ENCODE results near the gene TRABD. TPM values are rescaled to one million over a fixed set of nuclear protein-coding genes. Genes with fewer than 3 reads are reported as not detected.
A peak's percentile ranks its signal among the peaks of the same experiment; 100 is the strongest.
"Not testable (repeated sequence)": the region's sequence is repeated elsewhere in the genome, so short reads cannot be mapped to it uniquely, and the experiment has no call there.

TRABD gene, protein sequence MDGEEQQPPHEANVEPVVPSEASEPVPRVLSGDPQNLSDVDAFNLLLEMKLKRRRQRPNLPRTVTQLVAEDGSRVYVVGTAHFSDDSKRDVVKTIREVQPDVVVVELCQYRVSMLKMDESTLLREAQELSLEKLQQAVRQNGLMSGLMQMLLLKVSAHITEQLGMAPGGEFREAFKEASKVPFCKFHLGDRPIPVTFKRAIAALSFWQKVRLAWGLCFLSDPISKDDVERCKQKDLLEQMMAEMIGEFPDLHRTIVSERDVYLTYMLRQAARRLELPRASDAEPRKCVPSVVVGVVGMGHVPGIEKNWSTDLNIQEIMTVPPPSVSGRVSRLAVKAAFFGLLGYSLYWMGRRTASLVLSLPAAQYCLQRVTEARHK
- total RNA-seq (2014; rRNA removed; shearing (Covaris generic)) = 45.0 and 50.9 TPM in 2 replicates
- polyA plus RNA-seq (2015; cell fraction: cytosol; rRNA removed) = 57.4 and 62.6 TPM in 2 replicates
- 123 and 127 TPM in 2 replicates for polyA plus RNA-seq (2015; cell fraction: nucleus; rRNA removed)

DNA sequence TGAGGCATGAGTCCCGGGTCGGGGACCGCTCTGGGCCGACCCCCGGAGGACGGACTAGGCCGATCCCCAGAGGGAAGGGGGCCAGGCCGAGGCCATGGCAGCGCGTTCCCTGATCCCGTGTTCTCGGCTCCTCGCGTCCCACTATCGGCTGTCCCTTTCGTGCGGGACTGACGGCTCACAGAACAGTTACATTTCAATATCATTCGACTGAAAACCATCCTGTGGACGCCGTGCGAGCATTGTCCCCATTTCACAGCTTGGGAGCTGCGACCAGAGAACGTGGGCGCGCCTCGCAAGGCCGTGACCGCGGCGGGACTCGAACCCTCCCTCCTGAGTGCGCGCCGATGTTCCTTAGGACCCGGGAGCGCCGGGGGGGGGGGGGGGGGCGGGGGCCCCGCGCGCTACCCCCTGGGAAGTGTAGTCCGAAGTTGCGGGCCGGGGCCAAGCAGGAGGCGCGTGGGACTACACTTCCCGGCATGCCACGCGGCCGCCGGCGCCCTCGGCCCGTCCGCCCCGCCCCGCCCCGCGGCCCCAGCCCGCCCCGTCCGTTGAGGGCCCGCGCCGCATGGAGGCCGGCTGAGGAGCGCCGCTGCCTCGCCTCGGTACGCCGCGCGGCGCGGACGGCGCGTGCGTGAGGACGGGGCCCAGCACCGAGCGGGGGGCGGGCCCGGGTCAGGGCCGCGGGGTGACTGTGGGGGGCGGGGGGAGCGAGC is at the start of gene TRABD:
TRABD (plus strand) TSS at position 539 of the 713 bp plus-strand sequence. CDS start 7,148 bp downstream, outside the sequence.
- peak; percentile 64 for DNase-seq (ENCODE audit: low read depth)

DNA sequence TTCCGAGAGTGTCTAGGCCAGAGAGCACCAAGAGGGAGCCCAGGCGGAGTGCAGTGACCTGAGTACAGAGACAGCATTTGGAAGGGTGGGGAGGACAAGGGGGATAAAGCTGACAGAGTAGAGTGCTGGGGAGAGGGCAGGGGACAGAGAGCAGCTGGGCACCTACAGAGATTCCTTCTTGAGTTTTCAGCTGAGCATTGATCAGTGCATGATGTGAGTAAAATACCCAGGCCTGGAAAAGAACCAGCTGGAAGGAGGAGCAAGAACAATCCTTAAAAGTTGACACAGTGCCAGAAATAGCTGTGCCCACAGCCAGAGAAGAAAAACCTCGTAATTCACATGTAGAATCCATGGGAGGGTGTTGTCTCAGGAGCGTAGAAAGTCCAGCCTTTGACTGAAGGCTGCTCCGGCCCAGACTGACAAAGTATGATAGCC is 49.1 kb upstream of the TRABD start:
- DNase-seq (ENCODE audit: low read depth) = no peak

DNA sequence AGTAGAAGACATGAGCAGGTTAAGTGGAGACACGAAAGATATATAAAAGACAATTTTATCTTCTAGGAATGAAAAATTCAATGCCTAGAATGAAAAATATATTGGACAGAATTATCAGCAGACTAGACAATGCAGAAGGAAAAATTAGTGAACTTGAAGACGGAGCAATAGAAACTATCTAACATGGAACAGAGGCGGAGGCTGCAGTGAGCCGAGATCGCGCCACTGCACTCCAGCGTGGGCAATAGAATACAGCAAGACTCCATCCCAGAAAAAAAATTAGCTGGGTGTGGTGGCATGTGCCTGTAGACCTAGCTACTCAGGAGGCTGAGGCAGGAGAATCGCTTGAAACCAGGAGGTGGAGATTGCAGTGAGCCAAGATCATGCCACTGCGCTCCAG is 48.4 kb upstream of the TRABD start:
- DNase-seq (ENCODE audit: low read depth) = not testable (repeated sequence)

DNA sequence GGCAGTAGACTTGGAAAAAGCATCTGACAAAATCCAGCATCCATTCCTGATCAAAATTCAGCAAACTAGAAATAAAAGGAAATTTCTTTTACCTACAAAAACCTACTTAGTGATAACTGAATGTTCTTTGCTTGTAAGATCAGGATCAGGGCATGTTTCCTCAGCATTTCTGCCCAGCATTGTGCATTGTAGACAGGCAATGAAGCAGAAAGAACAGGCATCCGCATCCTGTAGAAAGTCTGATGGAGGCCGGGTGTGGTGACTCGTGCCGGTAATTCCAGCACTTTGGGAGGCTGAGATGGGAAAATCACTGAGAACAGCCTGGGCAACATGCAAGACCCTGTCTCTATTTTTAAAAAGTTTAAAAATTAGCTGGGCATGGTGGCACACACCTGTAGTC is 47.7 kb upstream of the TRABD start:
- DNase-seq (ENCODE audit: low read depth) = no peak

DNA sequence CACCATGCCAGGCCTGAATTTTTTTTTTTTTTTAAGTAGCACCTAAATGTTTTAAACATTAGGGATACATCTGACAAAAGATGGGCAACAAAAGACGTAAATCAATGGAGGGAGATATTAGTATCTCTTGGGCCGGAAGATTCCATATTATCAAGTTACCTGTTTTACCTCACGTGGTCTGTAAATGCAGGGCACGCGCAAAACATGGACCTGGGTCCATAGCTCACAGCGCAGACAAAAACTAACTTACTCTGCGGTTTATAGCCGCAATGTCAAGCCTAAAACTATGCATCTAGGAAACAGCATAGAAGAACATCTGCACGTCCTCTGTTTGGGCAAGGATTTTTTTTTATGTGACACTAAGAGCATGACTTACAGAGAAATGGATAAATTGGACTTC is 46.7 kb upstream of the TRABD start:
- no peak for DNase-seq (ENCODE audit: low read depth)

DNA sequence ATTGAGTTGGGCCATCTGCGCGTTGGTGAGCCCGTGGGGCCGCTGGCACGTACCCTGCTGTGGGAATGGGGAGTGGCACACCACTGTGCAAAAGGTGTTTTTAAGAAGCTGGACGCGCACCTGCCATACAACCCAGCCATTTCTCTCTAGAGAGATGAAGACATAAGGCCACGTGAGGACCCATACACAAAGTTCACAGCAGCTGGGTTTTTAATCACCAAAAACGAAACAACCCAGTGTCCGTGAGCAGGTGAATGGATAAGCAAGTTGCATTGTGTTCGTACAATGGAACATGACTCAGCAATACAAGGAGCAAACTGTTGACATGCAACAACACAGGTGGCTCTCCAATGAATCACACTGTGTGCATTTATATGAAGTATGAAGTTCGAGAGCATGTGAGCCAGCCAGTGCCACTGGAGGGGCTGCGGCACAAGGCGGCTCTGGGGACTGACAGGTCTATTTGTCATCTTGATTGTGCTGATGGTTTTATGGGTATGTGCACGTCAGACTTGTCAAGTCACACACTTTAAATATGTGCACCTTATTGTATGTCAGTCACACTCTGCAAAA is 45.8 kb upstream of the TRABD start:
- DNase-seq (ENCODE audit: low read depth) = no peak

DNA sequence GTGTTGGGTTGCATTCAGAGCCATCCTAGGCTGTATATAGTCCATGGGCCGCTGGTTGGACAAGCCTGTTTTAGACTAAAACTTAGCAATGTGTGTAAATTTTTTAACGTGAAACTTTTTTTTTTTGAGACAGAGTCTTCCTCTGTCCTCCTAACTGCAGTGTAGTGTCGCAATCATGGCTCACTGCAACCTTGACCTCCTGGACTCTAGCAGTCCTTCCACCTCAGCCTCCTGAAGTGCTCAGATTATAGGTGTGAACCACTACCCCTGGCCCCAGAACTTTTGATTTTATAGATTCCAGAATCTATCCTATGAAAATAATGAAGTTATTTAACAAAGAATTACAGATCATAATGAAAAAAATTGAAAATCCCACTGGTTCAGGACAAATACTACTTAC is 45.1 kb upstream of the TRABD start:
- no peak for DNase-seq (ENCODE audit: low read depth)

DNA sequence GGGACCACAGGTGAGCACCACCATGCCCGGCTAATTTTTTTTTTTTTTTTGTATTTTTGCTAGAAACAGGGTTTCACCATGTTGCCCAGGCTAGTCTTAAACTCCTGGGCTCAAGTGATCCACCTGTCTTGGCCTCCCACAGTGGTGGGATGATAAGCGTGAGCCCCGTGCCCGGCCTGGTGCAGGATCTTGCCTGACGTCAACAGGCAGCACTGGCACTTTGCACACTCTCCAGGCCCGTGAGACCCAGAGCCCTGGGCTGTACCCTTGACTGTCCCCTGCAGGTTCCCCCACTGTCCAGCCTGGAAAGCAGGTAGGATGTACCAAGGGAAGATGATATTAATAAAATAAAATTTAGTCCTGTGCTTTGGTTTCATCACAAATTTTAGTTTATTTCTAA is 44.3 kb upstream of the TRABD start:
- no peak for DNase-seq (ENCODE audit: low read depth)

DNA sequence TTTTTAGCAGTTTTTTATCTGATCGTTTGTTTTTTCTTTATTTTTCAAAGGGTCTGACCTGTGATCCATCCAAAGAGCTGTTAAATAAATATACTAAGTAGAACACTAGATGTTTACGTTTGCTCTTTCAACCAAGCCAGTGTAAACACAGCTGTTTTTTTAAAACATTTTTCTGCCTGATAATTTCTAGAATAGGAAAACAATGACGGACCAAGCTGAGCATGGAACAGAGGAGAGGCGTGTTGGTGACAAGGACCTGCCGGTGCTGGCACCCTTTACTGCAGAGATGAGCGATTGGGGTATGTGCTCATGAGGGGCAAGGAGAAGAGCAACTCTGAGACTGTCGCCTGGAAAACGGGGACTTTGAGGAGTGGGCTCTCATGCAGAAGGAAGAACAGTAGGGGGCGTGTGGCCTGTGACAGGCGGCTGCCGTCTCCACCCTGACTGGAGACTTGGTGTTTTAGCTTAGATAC is 43.8 kb upstream of the TRABD start:
- DNase-seq (ENCODE audit: low read depth) = no peak

DNA sequence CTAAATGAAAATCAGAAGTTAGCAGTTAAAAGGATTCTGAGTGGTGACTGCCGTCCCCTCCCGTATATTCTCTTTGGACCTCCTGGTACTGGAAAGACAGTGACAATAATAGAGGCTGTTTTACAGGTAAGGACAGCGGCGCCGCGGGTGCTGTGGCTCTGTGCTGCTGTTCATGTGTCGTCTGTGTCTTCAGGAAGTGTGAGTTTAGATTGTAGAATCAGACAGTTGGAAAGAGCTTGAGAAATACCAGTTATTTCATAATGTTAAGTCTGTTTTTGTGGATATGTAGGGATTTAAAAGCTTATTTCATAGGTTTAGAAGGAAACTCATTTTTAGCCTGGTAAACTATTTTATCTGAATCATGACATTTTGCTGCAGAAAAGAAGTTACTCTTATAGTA is 42.6 kb upstream of the TRABD start:
- DNase-seq (ENCODE audit: low read depth) = no peak

DNA sequence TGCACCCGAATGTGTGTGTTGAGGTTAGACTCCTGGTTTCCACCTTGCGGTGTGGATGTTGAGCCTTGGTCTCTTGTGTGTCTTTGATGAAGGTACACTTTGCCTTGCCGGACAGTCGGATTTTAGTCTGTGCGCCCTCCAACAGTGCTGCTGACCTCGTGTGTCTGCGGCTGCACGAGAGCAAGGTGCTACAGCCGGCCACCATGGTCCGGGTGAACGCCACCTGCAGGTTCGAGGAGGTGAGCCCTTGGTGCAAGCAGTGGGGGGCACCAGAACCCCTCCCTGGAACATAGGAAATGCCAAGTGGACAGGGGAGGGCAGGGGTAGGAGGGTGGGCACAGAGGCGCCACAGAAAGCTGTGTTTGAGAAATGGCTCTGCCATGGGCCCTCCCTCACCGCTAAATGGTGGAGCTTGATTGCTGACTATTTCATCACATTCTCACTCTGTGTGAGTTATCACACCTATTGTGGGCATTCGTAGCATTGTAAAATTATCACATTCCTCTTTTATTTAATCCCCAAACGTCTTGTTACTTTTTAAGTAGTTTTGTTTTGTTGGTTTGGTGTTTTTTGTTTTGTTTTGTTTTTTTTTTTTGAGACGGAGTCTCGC is 41.6 kb upstream of the TRABD start:
- no peak for DNase-seq (ENCODE audit: low read depth)

DNA sequence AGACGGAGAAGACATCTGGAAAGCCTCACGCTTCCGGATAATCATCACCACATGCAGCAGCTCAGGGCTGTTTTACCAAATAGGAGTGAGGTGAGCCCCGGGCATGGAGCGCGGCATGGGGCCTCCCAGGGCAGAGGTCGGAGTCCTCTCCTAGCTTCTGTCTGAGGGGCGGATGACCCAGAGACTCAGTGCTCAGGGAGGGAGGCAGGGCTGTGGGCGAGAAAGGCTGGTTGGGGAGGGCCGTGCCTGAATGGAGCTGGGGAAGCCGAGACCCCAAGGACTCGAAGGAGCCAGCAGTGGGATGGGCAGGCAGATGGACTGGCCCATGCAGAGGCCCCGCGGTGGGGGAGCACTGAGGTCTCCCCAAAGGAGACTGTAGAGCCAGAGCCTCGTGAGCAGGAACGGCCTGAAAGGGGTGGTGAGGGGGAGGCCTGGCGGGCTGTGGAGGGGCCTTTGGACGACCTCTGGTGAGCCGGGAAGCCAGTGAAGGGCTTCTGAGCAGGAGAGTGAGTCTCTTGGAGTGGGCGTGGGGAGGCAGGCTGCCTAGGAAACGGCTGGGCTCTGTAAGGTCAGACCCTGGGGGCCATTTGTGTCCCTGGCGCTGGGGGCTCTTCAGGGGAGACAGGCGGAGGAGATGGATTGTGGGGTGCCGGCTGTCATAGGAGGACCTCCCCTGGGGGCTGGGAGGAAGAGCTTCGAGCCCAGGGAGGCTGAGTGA is 39.8 kb upstream of the TRABD start:
- no peak for DNase-seq (ENCODE audit: low read depth)

DNA sequence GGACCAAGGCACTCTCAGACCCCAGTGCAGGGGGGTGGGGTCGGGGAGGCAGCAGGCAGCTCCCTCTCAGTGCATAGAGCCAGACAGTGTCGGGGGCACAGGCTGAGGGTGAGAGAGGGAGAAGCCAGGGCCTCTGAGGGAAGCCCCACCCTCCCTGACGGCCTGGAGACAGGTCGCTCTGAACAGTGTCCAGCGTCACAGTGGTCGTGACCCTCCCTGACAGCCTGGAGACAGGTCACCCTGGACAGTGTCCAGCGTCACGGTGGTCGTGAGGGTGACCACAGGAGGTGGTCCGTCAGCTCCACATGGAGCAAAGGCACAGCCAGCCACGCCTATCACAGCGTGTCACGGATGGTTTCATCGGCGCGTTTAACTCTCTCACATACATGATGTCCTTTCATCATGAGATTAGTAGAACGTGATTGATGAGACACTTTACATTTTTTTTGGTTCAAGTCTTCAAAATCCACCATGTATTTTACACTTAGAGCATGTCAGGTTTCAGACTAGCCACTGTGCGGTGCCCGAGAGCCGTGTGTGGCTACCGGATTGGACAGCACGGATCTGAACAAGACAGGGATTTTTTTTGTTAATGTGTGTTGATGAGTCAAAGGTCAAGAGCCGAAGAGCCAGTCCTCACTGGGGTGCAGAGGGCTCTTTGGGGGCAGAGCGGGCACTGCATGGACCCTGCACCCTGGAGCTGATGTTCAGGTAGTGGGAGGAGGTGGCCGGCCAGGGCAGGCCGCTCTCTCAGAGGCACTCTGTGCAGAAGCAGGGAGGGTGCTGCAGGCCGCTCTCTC is 39.1 kb upstream of the TRABD start:
- peak; percentile 52 for DNase-seq (ENCODE audit: low read depth)

DNA sequence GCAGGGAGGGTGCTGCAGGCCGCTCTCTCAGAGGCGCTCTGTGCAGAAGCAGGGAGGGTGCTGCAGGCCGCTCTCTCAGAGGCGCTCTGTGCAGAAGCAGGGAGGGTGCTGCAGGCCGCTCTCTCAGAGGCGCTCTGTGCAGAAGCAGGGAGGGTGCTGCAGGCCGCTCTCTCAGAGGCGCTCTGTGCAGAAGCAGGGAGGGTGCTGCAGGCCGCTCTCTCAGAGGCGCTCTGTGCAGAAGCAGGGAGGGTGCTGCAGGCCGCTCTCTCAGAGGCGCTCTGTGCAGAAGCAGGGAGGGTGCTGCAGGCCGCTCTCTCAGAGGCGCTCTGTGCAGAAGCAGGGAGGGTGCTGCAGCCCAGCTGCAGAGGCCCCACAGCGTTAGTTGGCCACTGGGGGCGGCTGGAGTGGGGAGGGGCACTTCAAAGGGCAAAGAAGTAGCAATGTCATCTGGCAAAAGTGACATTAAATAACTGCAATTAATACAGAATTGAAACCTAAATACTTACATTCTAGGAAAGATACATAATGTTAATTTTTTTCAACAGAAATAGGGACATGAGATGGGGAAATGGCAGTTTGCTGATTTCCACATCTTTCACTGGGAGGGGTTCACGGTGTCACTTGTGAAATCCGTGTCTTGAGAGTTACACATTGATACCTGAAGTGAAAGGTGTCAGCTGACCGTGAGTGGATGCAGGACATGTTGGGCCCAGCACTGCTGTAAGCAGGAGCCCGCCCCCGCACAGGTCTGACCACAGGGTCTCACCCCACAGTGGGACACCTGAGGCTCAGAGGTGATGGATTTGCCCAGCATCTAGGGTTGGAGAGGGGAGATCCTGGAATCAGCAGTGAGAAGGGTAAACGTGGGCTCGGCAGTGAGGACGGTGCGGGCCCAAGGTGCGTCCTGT is 38.2 kb upstream of the TRABD start:
- not testable (repeated sequence) for DNase-seq (ENCODE audit: low read depth)

DNA sequence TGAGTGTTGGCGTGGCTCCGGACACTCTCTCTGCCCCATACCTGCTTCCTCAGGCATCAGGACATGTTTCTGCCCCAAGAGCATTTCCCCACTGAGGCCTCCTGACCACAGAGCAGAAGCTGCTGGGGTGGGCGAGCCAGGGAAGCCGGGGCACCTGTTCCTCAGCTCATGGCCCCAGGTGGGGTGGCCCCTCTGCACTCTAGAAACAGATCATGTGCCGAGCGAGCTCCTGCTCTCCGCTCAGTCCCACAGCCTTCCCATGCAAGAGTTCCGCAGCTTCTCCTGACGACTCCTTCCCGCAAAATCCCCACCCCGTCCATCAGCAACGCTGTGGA is 37.6 kb upstream of the TRABD start:
- no peak for DNase-seq (ENCODE audit: low read depth)

DNA sequence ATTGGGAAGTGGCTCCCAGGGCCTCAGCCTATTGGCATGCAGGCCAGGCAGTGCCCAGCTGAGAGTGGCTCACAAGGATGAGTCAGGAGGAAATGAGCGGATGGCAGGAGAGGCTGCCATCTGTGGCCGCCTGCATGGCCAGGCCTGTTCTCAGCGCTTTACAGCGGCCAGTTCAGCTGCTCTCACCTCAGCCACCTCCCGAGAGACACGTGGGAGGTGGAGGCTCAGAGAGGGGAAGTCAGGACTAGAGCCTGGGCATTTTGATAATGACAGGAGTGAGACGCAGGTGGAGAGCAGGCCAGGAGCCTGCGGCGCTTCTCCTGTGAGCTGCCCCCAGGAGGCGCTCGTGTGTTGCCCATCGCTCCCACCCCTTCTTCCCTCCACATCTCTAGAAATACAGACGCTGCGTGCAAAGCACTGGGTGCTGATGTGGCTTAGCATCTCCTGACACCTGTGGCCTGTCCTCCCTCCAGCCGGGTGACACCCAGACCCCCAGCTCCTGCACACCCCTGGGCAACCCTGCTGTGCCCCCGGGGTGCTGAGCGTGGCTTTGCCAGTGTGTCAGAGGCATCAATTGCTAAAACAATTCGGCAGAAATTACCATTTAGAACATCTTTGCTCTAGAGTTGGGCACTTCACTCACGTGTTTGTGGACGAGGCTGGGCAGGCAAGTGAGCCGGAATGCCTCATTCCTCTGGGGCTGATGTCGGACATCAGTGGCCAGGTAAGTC is 36.6 kb upstream of the TRABD start:
- DNase-seq (ENCODE audit: low read depth) = peak; percentile 90

DNA sequence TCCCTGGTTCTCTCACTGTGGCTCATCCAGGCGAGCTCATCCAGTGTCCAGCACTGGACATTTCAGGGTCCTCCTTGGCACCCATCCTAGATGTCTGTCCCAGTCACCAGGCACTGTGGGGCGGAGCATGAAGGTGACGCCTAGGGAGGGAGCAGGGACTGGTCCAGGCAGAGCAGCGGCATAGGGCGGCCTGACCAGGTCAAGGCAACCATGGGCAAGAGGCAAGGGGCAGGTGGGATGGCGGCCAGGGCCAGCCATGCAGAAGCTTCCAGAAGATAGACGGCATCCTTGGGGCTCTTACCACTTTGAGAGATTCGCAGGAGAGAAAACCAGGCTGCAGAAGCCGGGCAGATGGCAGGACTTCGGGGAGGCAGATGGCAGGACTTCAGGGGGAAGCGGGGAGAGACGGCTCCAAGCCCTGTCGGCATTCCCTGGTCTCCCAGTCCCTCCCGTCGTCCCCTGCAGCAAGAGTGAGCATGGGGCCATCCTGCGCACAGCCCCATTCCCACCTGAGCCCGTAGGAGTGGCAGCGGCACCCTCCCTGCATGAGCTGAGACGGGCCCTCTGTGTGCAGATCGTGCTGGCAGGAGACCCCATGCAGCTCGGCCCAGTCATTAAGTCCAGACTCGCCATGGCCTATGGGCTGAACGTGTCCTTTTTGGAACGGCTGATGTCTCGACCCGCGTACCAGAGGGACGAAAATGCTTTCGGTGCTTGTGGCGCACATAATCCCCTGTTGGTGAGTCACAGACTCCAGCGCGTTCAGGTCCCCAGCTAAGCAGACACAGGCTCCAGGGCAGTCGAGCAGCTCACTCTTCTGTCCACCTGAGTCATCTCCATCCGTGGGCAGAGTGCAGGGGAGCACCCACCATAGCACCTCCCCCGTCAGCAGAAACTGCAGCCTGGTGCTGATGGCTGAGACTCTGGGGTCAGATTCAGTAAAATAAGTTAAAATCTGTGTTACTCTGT is 35.3 kb upstream of the TRABD start:
- no peak for DNase-seq (ENCODE audit: low read depth)

Data from HT1080 (cell line).